ENCODE results near the gene RAB11A. TPM values are rescaled to one million over a fixed set of nuclear protein-coding genes. Genes with fewer than 3 reads are reported as not detected.

Gene RAB11A
- total and polyA plus RNA-seq, 9 of the 15 experiments (the other 6 are each of a cell fraction or from before 2014, with no cell fraction given) = 129 to 369 (median 245) TPM

- TF ChIP-seq RERE (CRISPR knock-in tag; IDR thresholded peaks at IDR 0.05; ENCODE audit: borderline replicate concordance) (no peak), ZNF436 (CRISPR knock-in tag; IDR thresholded peaks at IDR 0.05) (no peak), ZHX1 (conservative IDR thresholded peaks at IDR 0.05; ENCODE audit: low read length) (no peak), THRAP3 (IDR thresholded peaks at IDR 0.05; ENCODE audit: borderline replicate concordance) (no peak), SOX6 (IDR thresholded peaks at IDR 0.05) (peak; percentile 51), POLR2AphosphoS5 (IDR thresholded peaks at IDR 0.05; ENCODE audit: control insufficient read depth, insufficient read depth, low read depth, low read length) (peak; percentile 92), PHF8 (IDR thresholded peaks at IDR 0.05; ENCODE audit: borderline replicate concordance, low read length) (peak; percentile 89), TEAD4 (IDR thresholded peaks at IDR 0.05; ENCODE audit: low read length) (peak; percentile 77), TEAD4 (CRISPR knock-in tag; IDR thresholded peaks at IDR 0.05; ENCODE audit: borderline replicate concordance) (no peak), TAF7 (tag; IDR thresholded peaks at IDR 0.05) (peak; percentile 52; the same call in 1 of the 2 replicates), SMAD1 (IDR thresholded peaks at IDR 0.05; ENCODE audit: low read depth, low read length, partially characterized antibody) (peak; percentile 64), NFXL1 (CRISPR knock-in tag; IDR thresholded peaks at IDR 0.05) (no peak), MAFG (tag; conservative IDR thresholded peaks at IDR 0.05) (no peak), ZBTB11 (CRISPR knock-in tag; IDR thresholded peaks at IDR 0.05) (peak in 2 of 3 experiments; percentile 80 to 96; a peak in 5 of 6 replicates), MCM3 (IDR thresholded peaks at IDR 0.05) (no peak)
These were observed at the start of gene RAB11A (continued) for GRCh38 chr15:65869126-65869953.

Measured in K562 (cell line).